Measurements from ENCODE around the gene PTRHD1. TPM values are rescaled to one million over a fixed set of nuclear protein-coding genes. Genes with fewer than 3 reads are reported as not detected.

PTRHD1 gene
- total RNA-seq, 1 donor from 2014 or later: 41.6 TPM

GRCh38 chr2:24816404-24816803, 23.2 kb upstream of the PTRHD1 start:
- Histone ChIP-seq H3F3A (ENCODE audit: low read depth) (peaks cover 11% of the 10 kb centered on the region), H3K27ac (no peak overlapping the region), H3K4me2 (no peak overlapping the region), H3K36me3 (peaks cover 8% of the 10 kb centered on the region), H3K79me2 (ENCODE audit: low read depth) (peaks cover 39% of the 10 kb centered on the region), H3K9ac (no peak overlapping the region), H4K20me1 (ENCODE audit: low read depth) (peaks cover 6% of the 10 kb centered on the region), H3K4me1 (peaks cover 8% of the 10 kb centered on the region), H3K4me3 (no peak overlapping the region), H3K9me3 (ENCODE audit: low read depth) (no peaks in the 10 kb centered on the region), H3K27me3 (no peaks in the 10 kb centered on the region), H2AFZ (replicated peaks) (no peak overlapping the region)
- H3K27me3 Mint-ChIP-seq (ENCODE audit: insufficient read depth, low read depth): peaks cover 3% of the 10 kb centered on the region
- H3K27ac Mint-ChIP-seq: no peak overlapping the region
- peaks cover 45% of the 10 kb centered on the region for H3K36me3 Mint-ChIP-seq
- no peak overlapping the region for H3K4me3 Mint-ChIP-seq
- peaks cover 10% of the 10 kb centered on the region for H3K4me1 Mint-ChIP-seq
- peaks cover 2% of the 10 kb centered on the region for H3K9me3 Mint-ChIP-seq
- no peak for TF ChIP-seq CTCF (IDR thresholded peaks at IDR 0.05)
- TF ChIP-seq EZH2 (IDR thresholded peaks at IDR 0.05): no peak
- TF ChIP-seq EZH2phosphoT487 (IDR thresholded peaks at IDR 0.05): no peak
- DNase-seq (ENCODE audit: low spot score): no peak

GRCh38 chr2:24815171-24815570, 22.0 kb upstream of the PTRHD1 start:
- Histone ChIP-seq H4K20me1 (ENCODE audit: low read depth) (peaks cover 4% of the 10 kb centered on the region), H3K27me3 (no peaks in the 10 kb centered on the region), H3K79me2 (ENCODE audit: low read depth) (peaks cover 50% of the 10 kb centered on the region), H3K36me3 (peaks cover 10% of the 10 kb centered on the region), H2AFZ (replicated peaks) (no peak overlapping the region), H3K4me1 (no peaks in the 10 kb centered on the region), H3K4me3 (no peak overlapping the region), H3K9ac (no peak overlapping the region), H3F3A (ENCODE audit: low read depth) (peaks cover 3% of the 10 kb centered on the region), H3K4me2 (no peak overlapping the region), H3K9me3 (ENCODE audit: low read depth) (no peaks in the 10 kb centered on the region), H3K27ac (no peak overlapping the region)
- DNase-seq (ENCODE audit: low spot score): no peak
- H3K27ac Mint-ChIP-seq: no peak overlapping the region
- H3K4me3 Mint-ChIP-seq: no peak overlapping the region
- peaks cover 36% of the 10 kb centered on the region for H3K36me3 Mint-ChIP-seq
- H3K9me3 Mint-ChIP-seq: peaks cover 2% of the 10 kb centered on the region
- no peaks in the 10 kb centered on the region for H3K4me1 Mint-ChIP-seq
- H3K27me3 Mint-ChIP-seq (ENCODE audit: insufficient read depth, low read depth): no peaks in the 10 kb centered on the region
- TF ChIP-seq CTCF (IDR thresholded peaks at IDR 0.05): no peak
- TF ChIP-seq EZH2phosphoT487 (IDR thresholded peaks at IDR 0.05): no peak
- TF ChIP-seq EZH2 (IDR thresholded peaks at IDR 0.05): no peak

GRCh38 chr2:24814516-24814915, 21.3 kb upstream of the PTRHD1 start:
- H3K79me2 ChIP-seq (ENCODE audit: low read depth): peaks cover 57% of the 10 kb centered on the region

More at GRCh38 chr2:24814516-24814915, 21.3 kb upstream of the PTRHD1 start:
- Histone ChIP-seq H3K27ac (no peak overlapping the region), H3K4me1 (no peaks in the 10 kb centered on the region), H4K20me1 (ENCODE audit: low read depth) (peaks cover 4% of the 10 kb centered on the region), H3K36me3 (peaks cover 16% of the 10 kb centered on the region), H2AFZ (replicated peaks) (no peak overlapping the region), H3K9me3 (ENCODE audit: low read depth) (no peaks in the 10 kb centered on the region), H3K27me3 (no peaks in the 10 kb centered on the region), H3K9ac (no peak overlapping the region), H3K4me3 (no peak overlapping the region), H3K4me2 (no peak overlapping the region), H3F3A (ENCODE audit: low read depth) (peaks cover 3% of the 10 kb centered on the region)
- H3K27ac Mint-ChIP-seq: no peak overlapping the region
- no peak overlapping the region for H3K4me3 Mint-ChIP-seq
- peaks cover 2% of the 10 kb centered on the region for H3K9me3 Mint-ChIP-seq
- no peak for DNase-seq (ENCODE audit: low spot score)
- H3K27me3 Mint-ChIP-seq (ENCODE audit: insufficient read depth, low read depth): no peaks in the 10 kb centered on the region
- H3K4me1 Mint-ChIP-seq: no peaks in the 10 kb centered on the region
- no peak for TF ChIP-seq CTCF (IDR thresholded peaks at IDR 0.05)
- no peak for TF ChIP-seq EZH2 (IDR thresholded peaks at IDR 0.05)
- TF ChIP-seq EZH2phosphoT487 (IDR thresholded peaks at IDR 0.05): no peak
- peaks cover 36% of the 10 kb centered on the region for H3K36me3 Mint-ChIP-seq
